HT1080 (cell line): ENCODE data around the gene STKLD1. TPM values are rescaled to one million over a fixed set of nuclear protein-coding genes. Genes with fewer than 3 reads are reported as not detected.
A peak's percentile ranks its signal among the peaks of the same experiment; 100 is the strongest.
"Not testable (repeated sequence)": the region's sequence is repeated elsewhere in the genome, so short reads cannot be mapped to it uniquely, and the experiment has no call there.

Experiments used
- DNase-seq: peaks from one replicate; pipeline ENCODE4 v3.0.0-alpha.2; 2015; ENCODE audit warnings: low read depth
- total RNA-seq: library from RNA; depleted of rRNA; stranded (reverse); fragments of >200 nt; shearing (Covaris generic); gene quantifications from 2 replicates; pipeline ENCODE4 v1.2.3, GENCODE V29; 2014

STKLD1 gene
- total RNA-seq, 1 experiment from 2014 or later: not detected

DNA sequence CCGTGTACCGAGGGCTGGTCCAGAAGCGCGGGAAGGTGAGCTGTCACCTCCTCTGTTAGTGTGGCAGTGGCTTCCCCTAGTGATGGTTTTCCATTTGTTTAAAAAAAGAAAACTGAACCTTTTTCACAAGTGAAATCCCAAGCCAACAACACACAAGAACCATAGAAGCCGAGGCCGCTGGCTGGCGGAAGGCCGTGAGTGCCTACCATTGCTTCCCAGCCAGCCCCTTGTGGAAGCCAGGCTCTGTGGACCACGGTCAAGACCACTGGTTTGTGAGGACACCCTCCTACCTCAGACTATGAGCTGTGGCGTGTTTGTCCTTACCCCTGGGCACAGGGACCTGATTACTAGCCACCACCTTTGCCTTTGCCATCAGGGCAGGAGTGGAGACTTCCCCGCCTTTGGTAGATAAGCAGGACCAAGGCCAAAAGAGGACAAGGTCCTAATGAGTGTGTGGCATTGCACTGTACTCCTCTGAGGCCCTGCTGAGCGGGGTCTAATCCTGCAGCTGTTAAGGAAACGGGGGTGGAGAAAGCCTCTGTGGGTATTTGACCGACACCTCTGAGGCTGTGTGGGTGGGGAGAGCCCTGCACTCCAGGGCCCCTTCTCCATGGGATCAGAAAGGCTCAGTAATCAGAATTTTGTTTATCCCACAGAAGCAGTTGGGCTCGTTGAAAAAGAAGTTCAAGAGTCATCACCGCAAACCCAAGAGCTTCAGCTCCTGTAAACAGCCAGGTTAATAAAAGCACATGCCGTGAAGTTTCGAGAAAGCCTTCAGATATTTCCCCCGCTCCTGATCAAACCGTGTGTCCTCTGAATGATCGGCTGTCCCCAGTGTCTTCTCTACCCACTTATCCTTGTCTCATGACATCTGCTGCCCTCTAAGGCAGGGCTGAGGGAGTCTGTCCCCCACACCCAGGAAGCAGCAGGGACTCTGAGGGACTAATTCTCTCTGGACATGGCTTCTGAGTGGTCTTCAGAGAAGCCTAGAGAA is 15.5 kb upstream of the STKLD1 start:
- DNase-seq: no peak

DNA sequence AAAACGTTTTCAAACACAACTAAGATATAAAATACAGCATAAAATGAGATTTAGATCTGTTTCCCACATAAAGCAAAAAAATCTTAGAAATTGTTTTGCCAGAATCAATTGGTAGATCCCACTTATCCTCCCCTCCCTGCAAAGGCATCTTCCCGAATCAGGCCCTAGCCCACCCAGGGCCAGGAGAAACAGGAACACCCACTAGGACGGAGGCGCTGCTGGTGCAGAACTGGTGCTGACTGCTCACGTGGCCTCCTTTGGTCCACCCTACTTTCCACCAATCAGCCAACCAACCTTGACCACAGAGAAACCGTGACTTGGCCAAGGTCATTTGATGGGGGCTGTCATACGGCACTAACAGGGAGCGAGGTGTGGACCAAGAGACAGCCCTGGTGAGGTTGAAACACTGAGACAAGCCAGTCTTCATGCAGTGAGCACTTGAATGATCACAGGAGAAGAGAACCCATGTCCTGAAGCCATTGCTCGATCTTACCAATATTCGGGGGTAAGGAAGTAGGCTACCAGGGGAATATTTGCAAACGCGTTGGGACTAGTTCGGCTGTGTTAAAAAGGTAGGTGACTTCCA is 14.6 kb upstream of the STKLD1 start:
- no peak for DNase-seq

DNA sequence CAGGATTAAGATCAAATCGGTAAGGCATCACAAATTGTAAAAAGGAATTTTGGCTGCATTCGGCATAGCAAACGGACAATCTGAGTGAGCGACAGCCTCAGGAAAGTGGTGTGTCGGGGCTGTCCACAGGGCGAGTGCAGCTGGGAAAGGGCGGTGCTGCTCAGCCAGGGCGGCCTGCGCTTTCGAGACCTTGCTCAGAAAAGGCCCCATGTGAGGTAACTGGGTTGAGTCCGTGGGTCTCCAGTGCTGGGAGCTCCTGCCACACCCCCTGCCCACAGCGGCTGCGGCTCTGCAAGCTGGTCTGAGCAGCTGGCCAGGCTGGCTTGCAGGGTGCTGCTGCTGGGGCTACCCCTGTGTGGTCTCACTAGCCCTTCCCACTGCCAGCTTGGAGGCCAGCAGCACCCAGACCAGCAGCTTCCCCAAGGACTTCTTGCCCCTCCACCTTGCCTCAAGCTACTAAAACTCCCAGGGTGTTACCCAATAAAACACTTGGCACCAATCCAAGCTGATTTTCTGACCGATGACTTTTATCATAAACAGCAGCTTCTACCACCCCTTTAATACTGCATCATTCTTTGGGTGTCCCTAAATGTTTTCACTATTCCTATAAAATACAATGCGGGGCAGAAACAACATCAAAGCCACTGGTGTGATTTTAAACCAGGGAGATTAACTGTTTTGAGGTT is 13.7 kb upstream of the STKLD1 start:
- DNase-seq: no peak

DNA sequence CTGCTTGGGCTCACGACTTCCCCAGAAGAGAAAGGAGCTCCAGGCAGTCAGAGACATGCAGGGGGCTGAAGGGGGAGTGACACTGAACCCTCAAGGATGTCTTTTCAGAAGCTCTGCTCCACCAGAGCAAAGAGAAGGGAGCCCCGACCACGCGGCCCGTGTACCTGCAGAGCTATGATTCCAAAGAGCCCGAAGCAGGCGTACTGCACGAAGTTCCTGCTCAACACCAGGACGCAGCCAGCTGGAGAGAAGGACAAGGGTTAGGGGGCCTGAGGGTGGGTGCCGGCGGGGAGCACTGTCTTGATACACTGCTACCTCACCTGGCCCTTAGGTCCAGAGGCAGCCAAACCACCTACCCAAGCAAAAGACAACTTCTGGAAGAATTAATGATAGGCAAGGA is 9.7 kb upstream of the STKLD1 start:
- DNase-seq: no peak

DNA sequence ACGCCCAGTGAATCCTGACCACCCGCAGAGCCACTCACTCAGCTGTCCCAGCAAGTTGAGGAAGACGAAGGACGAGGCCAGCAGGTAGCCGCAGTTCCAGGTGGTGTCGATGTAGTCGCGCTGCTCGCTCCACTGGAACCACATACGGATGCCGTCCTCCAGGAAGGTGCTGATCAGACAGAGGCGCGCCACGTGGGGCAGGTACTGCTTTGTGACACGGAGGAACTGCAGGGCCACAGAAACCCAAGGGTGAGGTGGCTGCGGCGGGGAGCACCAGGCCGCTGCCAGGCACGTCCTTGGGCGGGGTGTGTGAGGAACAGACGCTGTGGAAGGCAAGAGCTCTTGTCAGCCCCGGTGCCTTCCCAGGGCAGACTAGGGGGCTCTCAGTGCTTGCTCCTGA is 8.9 kb upstream of the STKLD1 start:
- DNase-seq: no peak

DNA sequence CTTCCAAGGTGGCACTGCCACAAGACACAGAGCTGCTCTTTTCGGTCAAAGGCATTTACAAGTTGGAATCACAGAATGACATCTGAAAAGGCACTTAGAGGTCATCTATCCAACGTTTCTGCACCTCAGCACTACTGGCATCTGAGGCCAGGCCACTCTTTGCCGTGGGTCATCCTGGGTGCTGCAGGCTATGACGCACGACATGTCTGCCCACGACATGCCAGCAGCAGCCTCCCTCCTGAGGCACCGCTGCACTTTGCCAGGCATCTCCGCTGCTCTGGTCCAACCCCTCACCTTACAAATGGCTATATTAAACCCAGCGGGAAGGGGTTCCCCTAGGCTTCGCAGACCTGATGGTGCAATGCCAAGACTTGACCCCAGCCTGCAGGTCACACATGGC is 8.4 kb upstream of the STKLD1 start:
- DNase-seq: no peak

DNA sequence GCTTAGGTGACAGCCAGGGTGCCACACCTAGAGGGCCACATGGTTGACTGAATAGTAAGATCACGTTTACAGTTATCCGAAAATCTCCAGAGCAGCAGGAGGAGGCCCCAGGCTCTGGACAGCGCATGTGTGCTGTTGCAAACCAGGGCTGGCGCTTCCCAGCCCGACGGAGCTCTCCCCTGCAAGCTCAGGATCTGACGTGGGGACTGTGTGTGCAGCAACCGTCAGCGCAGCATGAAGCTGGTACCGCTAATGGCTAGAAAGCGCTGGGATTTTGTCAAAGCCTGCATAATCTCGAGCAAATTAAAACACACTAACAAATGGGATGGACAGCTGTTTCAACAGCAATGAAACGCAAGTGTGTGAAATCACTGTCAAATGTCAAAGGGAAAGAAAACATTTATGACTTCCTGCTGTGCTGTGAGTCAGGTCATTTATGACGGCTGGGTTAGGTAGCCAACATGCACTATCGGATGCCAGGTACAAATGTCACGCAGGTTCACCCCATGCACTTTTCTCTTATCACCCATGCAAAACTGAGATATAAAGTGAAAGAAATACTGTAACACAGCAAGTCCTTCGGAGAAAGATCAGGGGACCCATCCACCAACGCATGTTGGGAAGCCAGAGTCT is 7.8 kb upstream of the STKLD1 start:
- no peak for DNase-seq

DNA sequence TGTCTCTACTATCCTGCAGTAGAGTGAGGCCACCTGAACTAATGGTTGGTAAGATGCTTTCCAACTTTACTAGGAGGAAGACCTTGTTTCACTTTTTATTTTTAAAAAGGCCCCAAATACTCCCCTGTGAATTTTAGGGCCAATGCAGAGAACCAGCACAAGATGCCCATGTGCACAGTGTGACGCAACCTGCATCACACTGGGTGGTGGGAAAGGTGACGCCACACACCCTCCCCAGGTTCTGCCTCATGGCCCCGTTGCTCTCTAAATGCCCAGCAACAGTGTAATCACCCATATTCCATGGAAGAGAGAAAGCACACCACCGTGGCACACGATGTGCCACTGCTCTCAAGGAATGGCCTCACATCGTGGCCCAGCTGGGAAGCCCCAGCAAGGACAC is 6.7 kb upstream of the STKLD1 start:
- DNase-seq: no peak

DNA sequence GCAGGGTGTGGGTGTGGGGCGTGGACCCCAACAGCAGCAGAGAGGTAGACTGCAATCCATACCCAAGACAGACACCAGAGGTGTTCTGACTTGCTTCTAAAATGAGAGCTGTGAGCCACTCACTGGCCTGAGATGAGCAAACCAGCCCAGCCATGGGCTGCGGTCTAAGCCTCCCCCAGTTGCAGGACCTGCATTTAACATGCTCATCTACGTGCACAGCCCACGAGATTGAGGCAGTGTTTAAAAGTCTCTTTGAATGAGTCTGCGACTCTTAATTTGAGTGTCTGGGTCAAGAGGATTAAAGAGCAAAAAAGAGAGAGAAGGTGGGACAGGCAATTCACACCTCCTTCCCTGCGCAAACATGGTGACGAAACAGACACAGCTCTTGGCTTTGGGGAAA is 6.2 kb upstream of the STKLD1 start:
- DNase-seq: no peak

DNA sequence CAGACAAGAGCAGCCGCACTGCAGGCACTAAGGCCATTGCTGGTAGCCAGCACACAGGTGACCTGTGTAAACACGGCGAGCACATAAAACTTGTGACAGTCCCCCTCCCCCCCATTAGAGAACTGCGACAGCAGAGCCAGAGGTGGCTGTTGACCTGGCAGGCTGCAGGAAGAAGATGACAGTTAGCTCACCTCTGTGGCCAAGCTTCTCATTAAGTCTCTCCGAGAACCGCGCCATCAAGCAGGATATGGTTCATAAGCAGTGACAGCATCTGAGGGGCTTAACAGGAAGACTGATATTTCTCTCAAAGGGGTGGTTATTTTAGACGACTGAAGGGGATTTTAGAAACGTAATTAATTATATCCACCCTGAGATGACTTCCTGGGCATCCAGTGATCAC is 5.5 kb upstream of the STKLD1 start:
- no peak for DNase-seq

DNA sequence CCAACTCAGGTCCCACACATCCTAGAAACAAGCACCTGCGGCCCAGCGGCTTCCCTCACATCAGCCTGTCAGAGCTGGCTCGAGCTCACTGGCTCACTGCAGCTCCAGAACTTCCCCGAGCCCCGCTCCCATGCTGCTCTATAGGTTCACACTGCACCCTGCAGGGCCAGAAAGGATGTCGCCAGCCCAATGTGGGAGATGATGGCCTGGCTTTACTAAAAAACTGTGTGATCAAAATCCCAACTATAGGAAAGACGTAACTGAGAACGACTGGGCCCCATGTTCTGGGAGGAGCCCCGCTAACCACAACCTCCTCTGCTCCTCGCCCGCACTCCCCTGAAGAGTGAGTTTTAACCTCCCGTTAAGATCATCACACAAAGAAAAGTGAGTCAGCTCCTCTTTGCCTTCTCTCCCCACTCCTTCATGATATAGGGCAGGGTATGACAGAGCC is 4.9 kb upstream of the STKLD1 start:
- no peak for DNase-seq

DNA sequence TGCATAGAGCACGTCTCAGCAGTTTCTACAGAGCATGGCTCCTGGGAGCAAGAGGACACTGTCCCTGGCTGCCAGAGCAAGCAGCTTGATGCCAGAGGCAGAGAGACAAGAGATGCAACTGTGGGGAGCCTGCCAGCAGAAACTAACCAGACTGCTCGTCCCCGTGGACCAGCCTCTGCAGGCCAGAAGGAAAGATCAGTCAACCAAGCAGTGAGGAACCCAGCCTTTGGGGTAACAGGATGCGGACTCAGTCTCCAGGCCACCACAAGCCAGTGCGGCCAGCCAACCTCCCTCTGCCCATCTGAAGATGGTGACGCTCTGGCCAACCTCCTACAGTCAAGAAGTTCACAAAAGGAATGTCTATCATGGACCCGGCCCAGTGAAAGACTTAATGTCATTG is 4.0 kb upstream of the STKLD1 start:
- DNase-seq: no peak

DNA sequence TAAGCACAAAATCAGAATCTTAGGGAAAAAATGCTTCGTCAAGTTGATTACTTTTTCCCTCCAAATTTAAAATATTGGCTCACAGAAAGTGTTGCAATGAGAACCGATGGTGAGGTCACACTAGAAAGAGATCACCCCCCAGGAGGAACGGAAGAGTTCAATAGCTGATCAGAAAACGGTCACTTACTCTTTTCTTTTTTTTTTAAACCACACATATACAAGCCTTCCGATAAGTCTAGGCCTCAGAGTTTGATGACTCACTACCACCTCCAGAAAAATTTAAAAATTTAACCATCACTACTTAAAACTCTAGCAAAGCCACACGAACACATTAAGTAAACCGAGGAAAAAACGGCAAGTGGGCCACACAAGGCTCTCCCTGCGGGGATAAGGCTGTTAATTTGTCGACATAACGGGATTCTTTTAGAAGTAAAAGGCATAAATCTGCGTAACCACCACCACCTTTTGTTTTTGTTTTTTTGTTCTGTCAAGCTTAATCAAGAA is 1.5 kb upstream of the STKLD1 start:
- peak; percentile 49 for DNase-seq

DNA sequence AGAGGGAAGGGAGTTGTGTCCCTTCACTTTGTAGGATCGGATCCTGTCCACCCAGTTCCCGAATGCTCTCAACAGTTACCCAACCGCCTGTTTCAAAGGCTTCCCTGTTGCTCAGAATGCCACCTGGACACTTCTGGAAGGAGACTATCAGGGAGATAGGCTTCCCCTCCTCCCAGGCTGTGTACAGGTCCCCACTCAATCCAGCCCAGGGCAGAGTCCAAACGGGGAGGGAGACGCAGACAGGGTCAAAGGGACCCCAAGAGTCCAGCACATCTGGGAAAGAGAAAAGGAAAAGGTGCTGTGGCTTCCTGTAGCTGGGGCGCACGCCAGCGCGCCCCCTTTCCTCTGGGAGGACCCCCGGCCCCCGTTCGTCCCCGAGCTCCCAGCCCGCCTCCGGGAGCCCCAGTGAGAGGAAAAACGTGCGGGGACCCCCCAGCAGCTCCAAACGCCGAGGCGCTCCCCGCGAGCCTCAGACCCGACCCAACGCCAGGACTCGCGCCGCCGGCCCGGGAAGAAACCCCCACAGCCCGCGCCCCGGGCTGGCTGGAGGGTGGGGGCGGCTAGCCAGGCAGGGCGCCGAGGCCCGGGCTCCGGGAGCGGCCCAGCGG is 946 bp upstream of the STKLD1 start:
- peak; percentile 36 for DNase-seq

DNA sequence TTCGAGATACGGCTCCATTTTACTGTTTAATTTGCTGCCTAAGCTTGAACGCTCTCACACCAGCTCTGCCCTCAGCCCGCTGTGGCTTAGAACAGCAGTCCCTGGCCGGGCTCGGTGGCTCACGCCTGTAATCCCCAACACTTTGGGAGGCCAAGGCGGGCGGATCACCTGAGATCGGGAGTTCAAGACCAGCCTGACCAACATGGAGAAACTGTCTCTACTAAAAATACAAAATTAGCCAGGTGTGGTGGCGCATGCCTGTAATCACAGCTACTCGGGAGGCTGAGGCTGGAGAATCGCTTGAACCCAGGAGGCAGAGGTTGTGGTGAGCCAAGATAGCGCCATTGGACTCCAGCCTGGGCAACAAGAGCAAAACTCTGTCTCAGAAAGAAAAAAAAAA is 1.1 kb downstream of the STKLD1 start:
- not testable (repeated sequence) for DNase-seq

DNA sequence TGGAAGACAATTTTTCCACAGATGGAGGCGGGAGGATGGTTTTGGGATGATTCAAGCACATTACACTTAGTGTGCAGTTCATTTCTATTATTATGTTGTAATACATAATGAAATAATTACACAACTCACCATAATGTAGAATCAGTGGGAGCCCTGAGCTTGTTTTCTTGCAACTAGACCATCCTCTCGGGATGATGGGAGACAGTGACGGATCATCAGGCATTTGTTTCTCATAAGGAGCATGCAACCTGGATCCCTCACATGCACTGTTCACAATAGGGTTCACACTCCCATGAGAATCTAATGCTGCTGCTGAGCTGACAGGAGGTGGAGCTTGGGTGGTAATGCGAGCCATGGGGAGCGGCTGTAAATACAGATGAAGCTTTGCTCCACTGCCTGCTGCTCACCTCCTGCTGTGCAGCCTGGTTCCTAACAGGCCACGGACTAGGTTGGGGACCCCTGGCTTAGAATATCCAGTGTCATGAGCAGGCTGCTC is 1.6 kb downstream of the STKLD1 start:
- DNase-seq: peak; percentile 22

DNA sequence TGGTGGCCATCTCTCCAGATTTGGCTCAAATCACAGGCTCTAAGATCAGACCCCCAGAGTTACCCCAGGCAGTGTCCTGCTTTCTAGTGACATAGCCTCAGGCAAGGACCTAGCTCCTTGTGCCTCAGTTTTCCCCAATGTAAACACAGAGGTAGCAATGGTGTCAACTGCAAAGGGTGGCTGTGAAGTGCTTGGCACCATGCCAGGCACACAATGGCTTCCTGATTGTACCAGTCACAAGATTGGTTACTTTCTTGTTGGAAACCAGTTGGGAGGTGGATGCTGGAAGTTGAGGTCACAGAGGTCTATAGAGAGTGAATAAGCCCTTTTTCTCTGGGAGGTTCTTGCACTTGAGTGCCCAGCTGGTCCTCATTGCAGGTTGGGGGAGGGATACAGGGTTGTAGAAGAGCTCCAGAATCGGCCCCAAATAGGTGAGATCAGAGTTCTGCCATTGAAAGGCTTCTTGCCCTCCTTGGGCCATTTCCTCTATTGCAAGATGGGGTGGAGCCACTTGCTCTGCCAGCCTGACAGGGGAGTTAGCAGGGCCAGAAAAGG is 2.3 kb downstream of the STKLD1 start:
- no peak for DNase-seq

DNA sequence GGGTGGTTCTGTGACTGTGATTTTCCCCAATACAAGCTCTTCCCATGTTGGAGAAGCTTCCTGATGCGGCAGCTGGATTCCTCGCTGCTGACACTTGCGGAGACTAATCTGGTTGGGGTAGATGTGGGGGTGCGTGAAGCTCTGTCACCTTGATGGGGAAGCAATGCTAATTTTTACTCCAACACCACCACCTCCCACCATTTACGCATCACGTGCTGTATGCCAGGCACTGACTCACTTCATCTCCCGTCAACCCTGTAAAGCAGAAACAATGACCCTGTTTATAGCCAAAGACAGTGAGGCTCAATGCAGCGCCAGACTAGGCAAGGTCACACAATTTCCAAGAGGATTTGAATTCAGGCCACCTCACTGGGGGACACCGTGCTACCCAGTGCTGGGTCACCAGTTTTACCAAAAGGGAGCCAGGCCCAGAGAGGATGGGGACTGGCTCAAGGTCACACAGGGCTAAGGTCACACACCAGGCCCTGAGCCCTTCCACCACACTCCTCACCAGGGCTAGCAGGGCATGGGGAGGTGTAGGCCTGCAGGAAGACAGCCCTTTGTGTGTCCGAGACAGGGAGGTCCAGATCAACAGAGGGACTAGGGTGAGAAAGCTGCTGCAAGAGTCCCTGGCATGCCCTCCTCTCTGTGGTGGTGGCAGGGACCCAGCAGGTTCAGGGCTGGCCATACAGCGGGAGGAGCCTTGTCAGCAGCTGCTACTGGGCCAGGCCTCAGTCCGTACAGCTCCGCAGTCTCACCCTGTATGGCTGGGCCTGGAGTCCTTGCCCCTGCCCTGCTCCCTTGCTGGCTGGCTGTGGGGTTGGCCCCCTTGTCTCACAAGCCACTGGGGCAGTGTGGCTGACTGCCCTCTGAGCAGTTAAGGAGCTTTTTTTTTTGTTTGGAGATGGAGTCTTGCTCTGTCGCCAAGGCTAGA is 3.3 kb downstream of the STKLD1 start:
- peak; percentile 35 for DNase-seq

DNA sequence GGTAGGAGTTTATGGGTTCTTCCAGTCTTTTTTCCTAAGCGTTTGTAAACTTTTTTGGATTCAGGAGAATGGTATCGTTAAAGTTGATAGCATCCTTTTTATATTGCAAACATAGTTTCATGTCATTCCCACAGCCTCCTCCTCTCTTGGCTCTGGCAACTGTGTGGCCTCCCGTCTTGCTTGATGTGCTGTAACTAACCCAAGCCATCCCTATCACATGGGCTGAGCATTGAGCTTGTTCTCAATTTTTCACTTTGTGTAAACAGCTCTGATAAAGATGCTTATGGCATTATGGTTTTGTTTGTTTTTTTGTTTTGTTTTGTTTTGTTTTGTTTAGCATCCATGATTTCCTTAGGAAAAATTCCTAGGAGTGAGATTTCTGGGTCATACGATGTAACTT is 4.6 kb downstream of the STKLD1 start:
- no peak for DNase-seq
